Measurements from ENCODE around the gene CIAO2B. TPM values are rescaled to one million over a fixed set of nuclear protein-coding genes. Genes with fewer than 3 reads are reported as not detected.

The CIAO2B gene
- total RNA-seq, 1 experiment from 2014 or later = 135 TPM

DNA sequence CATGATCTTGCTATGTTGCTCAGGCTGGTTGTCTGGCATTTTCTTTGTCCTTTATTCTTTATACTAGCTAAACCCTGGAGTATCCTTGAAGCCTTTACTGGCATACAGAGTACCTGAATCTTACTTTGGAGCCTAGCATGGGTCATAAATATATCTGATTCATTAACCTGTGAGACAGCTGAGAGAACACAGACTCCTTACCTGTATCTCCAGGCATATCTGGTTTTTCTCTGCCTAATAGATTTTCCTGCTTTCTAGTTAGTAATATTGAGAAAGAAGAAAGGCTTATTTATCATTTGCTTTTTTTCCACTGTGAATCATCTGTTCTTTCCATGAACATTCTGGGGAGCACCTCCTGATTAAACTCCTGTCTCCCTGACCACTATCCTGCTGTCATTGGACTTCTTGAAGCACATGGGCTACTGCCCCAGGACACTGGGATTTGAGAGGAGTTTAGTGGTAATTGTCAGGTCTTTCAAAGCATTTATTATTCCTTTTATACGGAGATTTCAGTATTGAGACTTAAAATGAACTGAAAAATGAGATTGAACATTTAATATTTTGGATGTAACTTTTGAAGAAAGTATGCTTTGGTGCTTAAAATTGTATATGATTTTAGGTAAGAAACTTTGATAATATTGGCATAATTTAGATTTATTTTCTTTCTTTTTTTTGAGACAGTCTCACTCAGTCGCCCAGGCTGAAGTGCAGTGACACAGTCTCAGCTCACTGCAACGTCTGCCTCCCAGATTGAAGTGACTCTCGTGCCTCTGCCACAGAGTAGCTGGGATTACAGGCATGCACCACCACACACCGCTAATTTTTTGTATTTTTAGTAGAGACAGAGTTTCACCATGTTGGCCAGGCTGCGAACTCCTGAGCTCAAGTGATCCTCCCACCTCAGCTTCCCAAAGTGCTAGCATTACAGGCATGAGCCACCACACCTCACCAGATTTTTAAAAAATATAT is 45.3 kb downstream of the CIAO2B start:
- no peak for DNase-seq
- H3K9me3 ChIP-seq (replicated peaks) = no peaks in the 10 kb centered on the region
- no peak overlapping the region for H3K4me3 ChIP-seq
- no peak overlapping the region for H3K27ac ChIP-seq
- H3K27me3 ChIP-seq = no peaks in the 10 kb centered on the region
- peaks cover 20% of the 10 kb centered on the region for H3K36me3 ChIP-seq
- no peaks in the 10 kb centered on the region for H3K4me1 ChIP-seq

DNA sequence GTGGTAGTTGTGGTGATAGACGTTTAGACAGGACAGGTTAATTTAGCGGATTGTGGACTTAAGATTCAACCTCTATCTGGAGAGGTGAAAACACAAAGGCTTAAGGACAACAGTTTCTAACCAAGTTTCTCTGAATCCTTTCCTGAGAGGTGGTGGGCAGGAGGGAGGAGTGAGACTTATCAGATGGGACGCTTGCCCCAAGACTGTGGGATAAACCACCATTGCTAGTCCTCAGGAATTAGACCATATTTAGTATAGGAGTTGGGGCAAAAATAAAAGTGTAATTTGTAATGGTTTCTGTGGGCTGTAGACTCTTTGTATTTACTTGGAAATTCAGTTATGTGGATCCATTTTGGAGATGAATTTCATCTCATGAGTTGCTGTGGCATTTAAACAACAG is 47.3 kb downstream of the CIAO2B start:
- Histone ChIP-seq H3K9me3 (replicated peaks) (no peaks in the 10 kb centered on the region), H3K36me3 (peaks cover 20% of the 10 kb centered on the region), H3K4me3 (no peak overlapping the region), H3K27me3 (no peaks in the 10 kb centered on the region), H3K27ac (no peak overlapping the region), H3K4me1 (no peaks in the 10 kb centered on the region)
- no peak for DNase-seq

DNA sequence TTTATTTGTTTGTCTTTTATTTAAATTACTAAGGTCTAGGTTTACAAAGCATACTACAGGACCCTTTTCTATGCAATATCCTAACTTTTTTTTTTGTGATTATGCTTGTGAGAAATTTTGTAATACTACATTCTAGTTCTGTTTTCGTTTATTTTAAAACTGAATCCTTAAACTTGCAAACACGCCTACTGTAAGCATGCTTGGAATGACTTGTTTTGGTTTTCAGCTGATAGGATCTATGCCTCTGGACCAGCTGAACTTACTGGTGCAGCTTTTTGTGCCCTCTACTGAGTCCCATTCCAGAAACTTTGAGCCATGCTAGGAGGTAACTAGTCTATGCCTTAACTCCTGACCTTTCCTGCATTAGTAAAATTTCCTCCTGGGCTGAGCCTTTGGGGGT is 47.9 kb downstream of the CIAO2B start:
- no peak for DNase-seq
- Histone ChIP-seq H3K4me3 (no peak overlapping the region), H3K27ac (no peak overlapping the region), H3K36me3 (peaks cover 20% of the 10 kb centered on the region), H3K9me3 (replicated peaks) (no peaks in the 10 kb centered on the region), H3K27me3 (no peaks in the 10 kb centered on the region), H3K4me1 (no peaks in the 10 kb centered on the region)

DNA sequence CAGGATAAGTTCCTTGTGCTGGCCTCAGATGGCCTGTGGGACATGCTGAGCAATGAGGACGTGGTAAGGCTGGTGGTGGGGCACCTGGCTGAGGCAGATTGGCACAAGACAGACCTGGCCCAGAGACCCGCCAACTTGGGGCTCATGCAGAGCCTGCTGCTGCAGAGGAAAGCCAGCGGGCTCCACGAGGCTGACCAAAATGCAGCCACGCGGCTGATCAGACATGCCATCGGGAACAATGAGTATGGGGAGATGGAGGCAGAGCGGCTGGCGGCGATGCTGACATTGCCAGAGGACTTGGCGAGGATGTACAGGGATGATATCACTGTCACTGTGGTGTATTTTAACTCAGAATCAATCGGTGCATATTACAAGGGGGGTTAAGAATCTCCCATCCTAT is 48.7 kb downstream of the CIAO2B start:
- Histone ChIP-seq H3K27ac (no peak overlapping the region), H3K9me3 (replicated peaks) (no peaks in the 10 kb centered on the region), H3K27me3 (no peaks in the 10 kb centered on the region), H3K4me1 (no peaks in the 10 kb centered on the region), H3K36me3 (peaks cover 20% of the 10 kb centered on the region), H3K4me3 (no peak overlapping the region)
- no peak for DNase-seq

DNA sequence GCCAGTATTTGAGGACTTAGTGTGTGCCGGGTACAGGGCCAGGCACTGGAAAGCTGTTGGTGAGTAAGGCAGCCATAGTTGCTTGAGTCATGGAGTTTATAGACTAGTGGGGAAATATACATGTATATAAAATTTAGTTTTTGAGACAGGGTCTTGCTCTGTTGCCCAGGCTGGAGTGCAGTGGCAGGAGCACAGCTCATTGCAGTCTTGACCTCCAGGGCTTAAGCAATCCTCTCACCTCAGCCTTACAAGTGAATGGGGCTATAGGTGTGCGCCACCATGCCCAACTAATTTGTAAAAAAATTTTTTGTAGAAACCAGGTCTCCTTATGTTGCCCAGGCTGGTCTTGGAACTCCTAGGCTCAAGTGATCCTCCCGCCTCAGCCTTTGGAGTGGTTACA is 51.5 kb downstream of the CIAO2B start:
- Histone ChIP-seq H3K4me1 (peaks cover 16% of the 10 kb centered on the region), H3K36me3 (peaks cover 20% of the 10 kb centered on the region), H3K27ac (no peak overlapping the region), H3K27me3 (no peaks in the 10 kb centered on the region), H3K4me3 (no peak overlapping the region), H3K9me3 (replicated peaks) (no peaks in the 10 kb centered on the region)
- DNase-seq = no peak

Other genes with a start within 250 kb of the CIAO2B start
- 27.3 and 29.4 TPM in 2 replicates for gene CMTM4, start 237.7 kb downstream of the CIAO2B start, total RNA-seq (2014; rRNA removed; shearing (Covaris generic))
- 131 and 158 TPM in 2 replicates for gene DYNC1LI2, start 182.8 kb downstream of the CIAO2B start, total RNA-seq (2014; rRNA removed; shearing (Covaris generic))
- gene TERB1, start 132.8 kb downstream of the CIAO2B start, total RNA-seq (2014; rRNA removed; shearing (Covaris generic)) = not detected in 2 replicates
- 168 and 195 TPM in 2 replicates for gene NAE1, start 103.4 kb downstream of the CIAO2B start, total RNA-seq (2014; rRNA removed; shearing (Covaris generic))
- gene CA7, start 90.0 kb downstream of the CIAO2B start, total RNA-seq (2014; rRNA removed; shearing (Covaris generic)) = not detected in 2 replicates
- 13.8 and 18.1 TPM in 2 replicates for gene PDP2, start 53.9 kb downstream of the CIAO2B start, total RNA-seq (2014; rRNA removed; shearing (Covaris generic))
- gene CDH16, start 15.5 kb downstream of the CIAO2B start, total RNA-seq (2014; rRNA removed; shearing (Covaris generic)) = not detected in 2 replicates
- gene RRAD, start 8.9 kb downstream of the CIAO2B start, total RNA-seq (2014; rRNA removed; shearing (Covaris generic)) = 0.30 and 0.49 TPM in 2 replicates
- gene CES2, start 1.1 kb upstream of the CIAO2B start, total RNA-seq (2014; rRNA removed; shearing (Covaris generic)) = 25.2 and 25.7 TPM in 2 replicates
- 0.08 TPM in 2 replicates for gene CES3, start 26.9 kb upstream of the CIAO2B start, total RNA-seq (2014; rRNA removed; shearing (Covaris generic))
- not detected in 2 replicates for gene CES4A, start 54.2 kb upstream of the CIAO2B start, total RNA-seq (2014; rRNA removed; shearing (Covaris generic))
- 136 and 151 TPM in 2 replicates for gene CBFB, start 94.7 kb upstream of the CIAO2B start, total RNA-seq (2014; rRNA removed; shearing (Covaris generic))
- gene PHAF1, start 175.5 kb upstream of the CIAO2B start, total RNA-seq (2014; rRNA removed; shearing (Covaris generic)) = 39.5 and 45.2 TPM in 2 replicates
- 13.1 and 14.6 TPM in 2 replicates for gene B3GNT9, start 216.6 kb upstream of the CIAO2B start, total RNA-seq (2014; rRNA removed; shearing (Covaris generic))
- gene TRADD, start 225.5 kb upstream of the CIAO2B start, total RNA-seq (2014; rRNA removed; shearing (Covaris generic)) = 4.8 and 6.1 TPM in 2 replicates
- 4.0 and 5.7 TPM in 2 replicates for gene FBXL8, start 225.6 kb upstream of the CIAO2B start, total RNA-seq (2014; rRNA removed; shearing (Covaris generic))
- 2.8 and 4.9 TPM in 2 replicates for gene HSF4, start 230.3 kb upstream of the CIAO2B start, total RNA-seq (2014; rRNA removed; shearing (Covaris generic))
- 13.3 and 14.1 TPM in 2 replicates for gene NOL3, start 236.1 kb upstream of the CIAO2B start, total RNA-seq (2014; rRNA removed; shearing (Covaris generic))
- 20.5 and 23.8 TPM in 2 replicates for gene MATCAP1, start 249.6 kb upstream of the CIAO2B start, total RNA-seq (2014; rRNA removed; shearing (Covaris generic))